GM18499 (cell line): Measurements from ENCODE around the gene PFDN1.

Source experiments
- ATAC-seq: cut with Tn5 transposase; IDR thresholded peaks from one replicate; pipeline ENCODE4 v1.9.1; 2021; ENCODE audit warnings: moderate number of reproducible peaks; ENCODE audit not compliant: insufficient read depth, unreplicated experiment

Gene PFDN1

DNA sequence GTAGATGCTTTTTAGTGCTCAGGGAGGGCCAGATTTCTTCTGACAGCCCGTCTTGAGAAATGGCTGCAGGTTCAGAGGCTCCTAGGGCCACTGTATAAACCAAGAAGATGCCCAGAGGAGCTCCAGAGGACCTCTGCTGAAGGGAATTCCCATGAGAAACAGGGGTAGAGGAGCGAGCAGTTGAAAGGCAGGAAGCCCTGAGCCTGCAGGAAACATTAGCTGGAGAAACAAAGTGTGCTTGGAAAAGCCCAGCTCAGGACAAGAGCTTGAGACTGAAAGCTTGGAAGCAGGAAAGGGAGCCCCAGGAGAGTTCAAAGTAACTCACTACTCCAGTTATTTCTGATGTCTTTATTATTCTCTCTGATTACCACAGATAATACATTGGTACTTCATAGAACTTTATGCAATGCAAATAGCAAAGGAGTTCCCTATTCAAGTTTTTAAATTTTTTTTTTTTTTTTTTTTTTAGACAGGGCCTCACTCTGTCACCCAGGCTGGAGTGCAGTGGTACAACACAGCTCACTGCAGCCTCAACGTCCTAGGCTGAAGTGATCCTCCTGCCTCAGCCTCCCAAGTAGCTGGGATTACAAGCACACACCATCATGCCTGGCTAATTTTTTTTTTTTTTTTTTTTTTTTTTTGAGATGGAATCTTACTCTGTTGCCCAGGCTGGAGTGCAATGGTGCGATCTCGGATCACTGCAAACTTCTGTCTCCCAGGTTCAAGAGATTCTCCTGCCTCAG is 27.0 kb upstream of the PFDN1 start:
- no peak for ATAC-seq

DNA sequence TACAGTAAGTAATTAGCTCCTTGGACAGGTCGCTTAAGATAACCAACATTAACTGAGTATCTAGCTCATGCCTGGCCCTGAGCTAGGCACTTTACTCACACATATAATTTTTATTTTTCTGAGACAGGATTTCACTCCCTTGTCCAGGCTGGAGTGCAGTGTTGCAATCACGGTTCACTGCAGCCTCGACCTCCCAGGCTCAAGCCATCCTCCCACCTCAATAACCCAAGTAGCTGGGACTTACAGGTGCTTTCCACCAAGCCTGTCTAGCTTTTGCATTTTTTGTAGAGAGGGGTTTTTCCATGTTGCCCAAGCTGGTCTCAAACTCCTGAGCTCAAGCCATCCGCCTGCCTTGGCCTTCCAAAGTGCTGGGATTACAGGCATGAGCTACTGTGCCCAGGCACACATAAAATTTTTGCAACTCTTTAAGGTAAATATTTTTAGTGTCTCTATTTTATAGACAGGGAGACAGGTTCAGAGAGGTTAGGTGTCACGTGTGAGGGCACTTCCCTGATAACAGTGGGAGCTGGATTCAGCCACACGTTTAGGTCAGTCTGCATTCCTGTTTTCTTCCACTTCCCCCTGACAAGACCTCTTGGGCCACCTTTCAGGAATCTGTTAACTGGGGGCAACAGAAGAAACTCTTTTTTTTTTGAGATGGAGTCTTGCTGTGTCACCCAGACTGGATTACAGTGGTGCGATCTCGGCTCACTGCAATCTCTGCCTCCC is 25.3 kb upstream of the PFDN1 start:
- no peak for ATAC-seq

GRCh38 chr5:140327589-140327988 is 24.7 kb upstream of the PFDN1 start:
- ATAC-seq: no peak

GRCh38 chr5:140325486-140325885 is 22.6 kb upstream of the PFDN1 start:
- ATAC-seq: no peak

DNA sequence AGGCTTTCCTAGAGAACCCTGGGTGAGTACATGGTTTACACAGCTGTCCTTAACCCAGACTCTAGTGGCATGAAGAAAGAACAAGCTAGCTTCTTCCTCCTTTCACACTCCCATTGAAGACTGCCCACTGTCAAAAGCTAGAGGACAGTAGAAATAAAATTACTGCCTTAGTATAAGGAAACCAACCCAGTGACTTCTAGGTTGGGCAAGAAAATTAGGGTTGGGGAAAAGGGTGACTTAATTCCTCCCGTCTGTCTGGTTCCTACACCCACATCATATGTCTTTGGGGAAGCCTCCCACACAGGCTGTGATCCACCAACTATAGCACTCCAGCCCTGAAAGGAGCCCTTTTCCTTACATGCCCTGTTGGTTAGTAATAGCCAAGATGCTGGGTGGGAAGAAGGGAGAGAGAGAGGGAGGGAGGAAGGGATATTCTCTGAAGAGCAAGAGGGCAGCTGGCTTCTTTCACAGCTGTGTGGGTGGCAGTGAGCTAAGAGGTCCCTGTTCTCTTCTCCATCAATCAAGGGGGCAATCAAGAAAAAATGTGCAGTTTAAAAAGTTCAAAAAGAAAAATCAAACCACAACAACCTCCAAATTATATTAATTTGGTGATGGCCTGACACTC is 21.8 kb upstream of the PFDN1 start:
- no peak for ATAC-seq

DNA sequence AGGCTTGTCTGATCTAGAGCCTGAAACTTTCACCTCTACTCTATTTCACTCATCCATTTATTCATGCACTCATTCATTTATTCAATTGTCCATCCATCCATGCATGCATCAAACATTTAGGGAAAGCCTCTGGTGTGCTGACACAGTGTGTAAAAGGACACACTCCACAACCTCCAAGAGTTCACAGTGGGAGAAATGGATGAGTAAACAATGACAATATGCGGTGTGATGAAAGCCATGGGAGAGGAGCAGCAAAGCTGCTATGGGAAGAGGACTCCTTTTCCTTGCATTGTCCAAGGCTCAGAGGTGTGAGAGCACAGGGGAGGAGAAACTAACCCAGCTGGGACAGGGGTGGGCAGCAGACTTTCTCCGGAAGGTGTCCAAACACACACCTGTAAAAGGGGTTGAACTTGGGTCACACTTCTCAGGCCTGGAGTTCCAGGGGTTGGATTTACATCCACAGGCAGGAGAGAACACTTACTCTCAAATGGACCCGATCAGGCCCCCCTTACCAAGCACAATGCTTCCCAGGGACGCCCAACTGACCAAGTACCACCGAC is 21.2 kb upstream of the PFDN1 start:
- ATAC-seq: no peak

DNA sequence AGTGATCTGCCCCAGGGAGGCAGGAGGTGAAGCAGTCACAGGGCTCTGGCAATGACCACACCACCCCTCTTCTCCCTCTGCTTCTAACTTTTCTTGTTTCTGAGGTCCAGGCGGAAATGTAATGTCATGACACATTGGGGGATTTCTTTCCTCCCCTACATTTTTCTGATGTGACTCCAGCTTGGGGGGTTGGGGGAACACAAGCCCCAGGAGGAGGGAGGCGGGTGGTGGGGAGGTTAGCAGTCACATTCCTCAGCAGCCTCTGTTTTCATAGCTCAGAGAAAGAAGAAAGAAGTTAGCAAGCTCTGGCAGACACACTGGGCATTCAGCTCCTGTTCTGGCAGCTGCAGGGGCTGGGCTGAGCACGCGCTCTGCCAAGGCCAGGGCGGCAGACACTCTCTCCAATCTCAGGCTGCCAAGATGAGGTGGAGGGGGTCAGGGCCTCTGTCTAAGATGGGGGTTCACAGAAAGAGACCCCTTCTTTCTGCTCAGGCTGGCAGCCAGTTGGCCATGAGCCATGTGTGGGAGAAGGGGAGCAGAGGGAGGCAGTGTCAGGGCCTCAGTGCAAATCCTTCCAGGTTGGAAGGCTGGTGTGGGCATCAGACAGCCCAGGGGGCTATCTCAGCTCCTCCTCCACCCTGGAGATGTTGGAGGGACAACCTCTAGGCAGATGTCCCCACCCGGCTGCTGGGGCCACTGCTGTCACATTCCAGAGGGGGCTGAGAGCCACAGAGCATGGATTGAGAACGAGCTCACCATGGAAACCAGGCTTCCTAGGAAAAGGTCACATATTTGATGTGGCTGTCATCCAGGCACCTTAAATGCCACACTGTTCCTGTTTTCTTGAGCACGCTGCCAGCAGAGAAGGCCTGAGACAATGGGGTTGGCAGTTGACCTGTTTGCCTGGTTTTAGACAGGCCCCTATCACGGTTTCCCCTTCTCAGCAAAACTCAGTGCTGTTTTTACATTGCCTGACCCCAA is 20.1 kb upstream of the PFDN1 start:
- no peak for ATAC-seq

DNA sequence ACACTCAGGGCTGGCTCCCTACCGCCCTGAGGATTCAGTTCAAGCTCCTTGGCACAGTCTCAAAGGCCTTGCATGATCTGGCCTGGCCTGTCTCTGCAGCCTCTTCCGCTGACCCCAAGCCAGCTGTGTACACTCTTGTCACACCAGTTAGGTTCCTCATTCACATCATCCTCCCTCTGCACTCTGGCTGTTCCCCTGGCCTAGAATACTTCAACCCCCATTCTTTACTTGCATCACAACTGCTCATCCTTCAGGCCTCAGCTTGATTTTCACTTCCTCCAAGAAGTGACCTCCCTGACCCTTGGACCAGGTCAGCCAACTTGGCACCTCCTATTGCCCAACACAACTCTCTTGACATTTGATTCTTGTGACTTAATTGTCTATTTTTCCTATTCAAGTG is 18.9 kb upstream of the PFDN1 start:
- ATAC-seq: no peak

DNA sequence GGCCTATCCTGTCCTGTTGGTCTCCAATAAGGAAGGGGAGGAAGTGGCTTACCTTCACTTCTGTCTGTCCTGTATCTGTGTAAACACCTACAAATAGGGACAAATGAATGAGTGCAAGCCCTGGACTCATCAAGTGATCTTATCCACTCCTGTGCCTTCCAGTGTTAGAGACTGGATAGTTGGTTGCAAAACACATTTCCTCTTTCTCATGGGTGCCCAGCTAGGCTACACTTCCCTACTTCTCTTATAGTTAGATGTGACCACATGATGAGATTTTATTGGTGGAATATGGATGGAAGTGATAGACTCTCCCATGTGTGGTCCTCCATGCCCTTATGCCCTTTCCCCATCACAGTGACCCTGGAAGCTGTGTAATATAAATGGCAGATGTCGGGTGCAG is 16.9 kb upstream of the PFDN1 start:
- ATAC-seq: no peak

DNA sequence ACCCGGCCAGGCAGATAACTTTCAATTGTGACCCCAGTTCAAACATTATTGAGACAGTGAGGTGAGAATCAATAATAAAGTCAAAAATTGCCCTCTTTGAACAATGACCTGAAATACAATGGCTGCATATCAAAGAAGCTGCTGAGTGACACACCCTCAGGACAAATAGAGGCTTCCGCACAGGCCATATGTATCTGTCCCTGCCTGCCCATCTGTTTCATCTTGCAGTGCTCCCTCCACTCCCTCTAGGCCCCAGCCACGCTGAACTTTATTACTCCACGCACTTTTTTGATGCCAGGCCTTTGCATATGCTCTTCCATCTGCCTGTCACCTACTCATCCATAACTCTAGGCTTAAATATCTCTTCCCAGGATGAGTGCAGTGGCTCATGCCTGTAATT is 15.9 kb upstream of the PFDN1 start:
- no peak for ATAC-seq

DNA sequence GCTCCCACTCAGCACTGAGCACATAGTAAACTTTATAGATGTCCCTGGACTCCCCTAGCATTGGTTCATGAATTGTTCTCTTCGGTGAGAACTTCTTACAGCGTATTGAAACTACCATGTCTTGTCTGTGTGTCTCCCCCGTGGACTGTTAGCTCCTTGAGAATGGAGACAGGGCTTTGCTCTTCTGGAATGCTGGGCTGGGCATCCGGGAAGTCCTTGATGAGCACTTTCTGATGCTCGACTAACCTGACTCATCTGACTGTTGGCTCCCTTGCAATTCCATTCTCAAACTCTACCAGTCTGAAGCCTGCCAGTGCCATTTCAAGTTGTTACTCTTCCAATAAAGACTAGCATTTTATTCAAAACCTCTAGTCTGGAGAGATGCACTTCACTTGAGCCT is 15.0 kb upstream of the PFDN1 start:
- ATAC-seq: no peak

GRCh38 chr5:140312791-140313189 is 9.9 kb upstream of the PFDN1 start:
- no peak for ATAC-seq

DNA sequence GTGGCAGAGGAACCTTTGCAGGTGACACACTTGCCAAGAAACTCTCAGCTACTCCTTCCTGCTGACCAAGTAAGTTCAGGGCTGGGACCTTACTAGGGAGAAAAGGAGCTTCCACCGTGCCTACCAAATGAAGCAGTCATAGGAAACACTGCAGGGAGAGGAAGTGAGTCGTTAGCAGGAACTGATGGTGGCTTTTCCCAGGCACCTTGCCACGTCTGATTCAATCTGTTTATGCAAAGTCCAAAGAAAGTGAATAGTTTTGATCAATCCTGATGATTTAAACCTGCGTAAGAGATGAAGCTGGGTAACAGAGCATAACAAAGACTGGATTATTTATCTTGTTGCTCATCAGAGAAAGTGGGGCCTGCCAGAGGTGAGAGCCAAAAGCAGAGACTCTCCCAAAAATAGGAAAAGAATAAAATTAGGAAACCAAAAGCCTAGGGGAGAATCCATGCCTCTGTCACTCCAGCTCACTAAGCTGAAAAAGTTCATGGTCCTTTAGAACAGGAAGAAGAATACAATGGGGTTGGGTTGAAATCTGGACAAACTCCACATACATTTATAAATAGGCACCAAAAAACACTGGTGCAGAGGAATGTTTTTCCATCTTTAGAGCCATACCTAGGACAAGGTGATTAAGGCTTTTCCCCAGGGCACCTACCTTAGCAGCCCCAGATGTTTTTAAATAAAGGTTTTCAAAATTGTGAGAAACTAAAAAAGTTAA is 9.3 kb upstream of the PFDN1 start:
- ATAC-seq: no peak

DNA sequence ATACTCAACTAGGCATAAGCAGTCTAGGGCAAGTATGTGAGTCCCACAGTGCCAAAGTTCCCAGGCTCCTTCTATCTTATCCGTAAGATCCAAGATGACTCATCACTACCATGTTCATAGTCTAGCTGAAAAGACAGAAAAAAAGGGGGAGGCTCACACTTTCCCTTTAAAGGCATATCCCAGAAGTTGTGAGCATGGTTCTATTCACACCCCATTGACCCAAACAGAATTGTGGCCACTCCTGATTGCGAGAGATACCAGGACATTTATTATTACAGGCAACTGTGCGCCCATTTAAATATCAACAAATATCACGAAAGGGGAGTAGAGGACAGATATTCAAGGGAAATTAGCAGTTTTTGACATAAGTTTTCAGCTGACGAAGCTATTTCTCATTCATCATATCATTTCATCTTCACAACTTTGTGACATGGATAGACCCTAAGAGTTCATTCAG is 8.1 kb upstream of the PFDN1 start:
- ATAC-seq: no peak

DNA sequence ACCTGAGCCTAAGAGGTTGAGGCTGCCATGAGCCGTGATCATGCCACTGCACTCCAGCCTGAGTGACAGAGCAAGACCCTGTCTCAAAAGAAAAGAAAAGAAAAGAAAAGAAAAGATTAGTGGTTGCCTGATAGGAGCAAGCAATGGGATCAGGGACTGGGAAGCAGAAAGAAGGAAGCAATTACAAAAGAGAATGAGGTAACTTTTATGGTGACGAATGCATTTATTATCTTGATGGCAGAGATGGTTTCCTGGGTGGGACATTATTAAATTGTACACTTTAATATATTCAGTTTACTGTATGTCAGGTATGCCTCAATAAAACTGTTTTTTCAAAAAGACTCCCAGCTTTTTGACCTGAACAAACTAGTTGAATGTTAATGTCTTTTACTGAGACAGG is 7.5 kb upstream of the PFDN1 start:
- ATAC-seq: no peak

DNA sequence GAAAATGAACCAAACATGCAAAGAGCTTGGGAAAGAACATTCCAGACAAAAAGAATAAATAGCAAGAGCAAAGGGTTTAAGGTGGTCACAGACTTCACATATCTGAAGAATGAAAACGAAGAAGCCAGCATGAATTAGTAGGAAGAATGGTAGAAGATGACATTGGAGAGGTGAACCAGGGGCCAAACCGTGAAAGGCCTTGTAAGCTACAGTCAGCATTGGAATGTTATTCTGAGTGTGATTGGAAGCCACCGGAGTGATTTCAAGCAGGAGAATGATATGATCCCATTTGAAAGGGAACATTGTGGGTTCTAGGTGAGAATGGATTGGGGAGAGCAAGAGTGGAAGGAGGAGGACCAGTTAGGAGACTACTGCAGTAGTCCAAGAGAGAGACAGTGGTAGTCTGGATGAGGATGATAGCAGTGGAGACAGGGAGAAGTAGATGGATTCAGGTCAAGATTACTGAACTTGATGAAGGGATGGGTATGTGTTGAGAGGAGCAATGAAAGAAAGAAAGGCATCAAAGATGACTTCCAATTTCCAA is 6.9 kb upstream of the PFDN1 start:
- ATAC-seq: no peak

- no peak for ATAC-seq
These were observed 2.6 kb upstream of the PFDN1 start for GRCh38 chr5:140305471-140305870.

DNA sequence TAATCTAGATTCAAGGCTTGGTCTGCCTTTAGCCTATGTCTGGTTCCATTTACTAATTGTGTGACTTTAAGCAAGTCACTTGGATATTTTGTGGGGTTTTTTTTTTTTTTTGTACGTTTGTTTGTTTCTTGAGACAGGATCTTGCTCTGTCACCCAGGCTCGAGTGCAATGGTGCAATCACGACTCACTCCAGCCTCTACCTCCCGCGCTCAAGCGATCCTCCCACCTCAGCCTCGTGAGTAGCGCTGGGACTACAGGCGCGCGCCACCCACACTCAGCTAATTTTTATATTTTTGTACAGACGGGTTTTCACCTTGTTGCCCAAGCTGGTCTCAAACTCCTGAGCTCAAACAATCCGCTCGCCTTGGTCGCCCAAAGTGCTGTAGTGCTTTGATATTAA is 1.1 kb upstream of the PFDN1 start:
- no peak for ATAC-seq

DNA sequence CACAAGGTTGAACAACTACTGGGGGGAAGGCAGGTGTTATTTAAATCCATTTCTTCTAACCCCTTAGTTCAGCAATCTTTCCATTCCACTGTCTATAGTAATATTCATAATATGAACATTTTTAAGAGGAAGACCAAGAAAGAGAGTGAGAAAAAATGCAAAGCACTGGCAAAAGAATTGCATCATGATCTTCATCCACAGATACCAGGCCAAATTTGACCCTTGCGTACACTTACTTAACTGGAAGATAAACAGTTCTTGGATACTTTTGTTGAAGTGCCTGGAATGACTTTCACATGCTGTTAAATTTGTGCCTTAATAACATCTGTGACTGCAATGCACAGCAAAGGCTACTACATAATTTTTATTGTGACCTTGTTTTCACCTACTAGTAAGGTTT is 1.8 kb downstream of the PFDN1 start:
- no peak for ATAC-seq
